Measurements from ENCODE around the gene VAPB. TPM values are rescaled to one million over a fixed set of nuclear protein-coding genes. Genes with fewer than 3 reads are reported as not detected.
"Not testable (repeated sequence)": the region's sequence is repeated elsewhere in the genome, so short reads cannot be mapped to it uniquely, and the experiment has no call there.

The VAPB gene
- total RNA-seq, 1 donor from 2014 or later: 53.8 TPM

DNA sequence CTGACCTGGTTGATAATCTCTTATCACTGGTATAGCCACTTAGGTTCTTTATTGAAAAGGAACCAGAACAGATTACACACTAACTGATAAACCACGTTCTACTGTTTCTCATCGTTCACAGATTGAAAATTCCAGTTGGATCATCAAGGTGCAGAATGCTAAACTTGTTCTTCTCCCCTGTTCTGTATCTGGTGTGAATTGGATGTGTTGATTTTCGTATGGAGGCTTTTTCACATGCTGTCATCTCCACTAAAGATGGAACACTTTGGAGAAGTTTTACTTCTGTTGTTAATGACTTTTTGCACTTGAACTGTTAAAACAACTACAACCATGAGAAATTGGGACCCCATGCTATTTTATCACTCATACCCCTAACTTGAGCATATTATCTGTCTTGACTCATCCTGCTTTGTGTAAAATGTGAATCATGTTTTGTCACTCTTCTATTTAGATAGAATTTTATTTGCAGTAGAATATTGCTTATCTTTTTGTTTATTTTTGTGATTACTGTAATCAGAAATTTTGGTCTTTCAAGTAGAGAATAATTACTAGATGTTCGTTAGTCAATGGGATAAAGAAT lies 17.5 kb downstream of the VAPB start:
- H3K27me3 Mint-ChIP-seq: no peaks in the 10 kb centered on the region
- H3K9me3 Mint-ChIP-seq (ENCODE audit: low read depth): no peaks in the 10 kb centered on the region
- TF ChIP-seq, protein P1, sequence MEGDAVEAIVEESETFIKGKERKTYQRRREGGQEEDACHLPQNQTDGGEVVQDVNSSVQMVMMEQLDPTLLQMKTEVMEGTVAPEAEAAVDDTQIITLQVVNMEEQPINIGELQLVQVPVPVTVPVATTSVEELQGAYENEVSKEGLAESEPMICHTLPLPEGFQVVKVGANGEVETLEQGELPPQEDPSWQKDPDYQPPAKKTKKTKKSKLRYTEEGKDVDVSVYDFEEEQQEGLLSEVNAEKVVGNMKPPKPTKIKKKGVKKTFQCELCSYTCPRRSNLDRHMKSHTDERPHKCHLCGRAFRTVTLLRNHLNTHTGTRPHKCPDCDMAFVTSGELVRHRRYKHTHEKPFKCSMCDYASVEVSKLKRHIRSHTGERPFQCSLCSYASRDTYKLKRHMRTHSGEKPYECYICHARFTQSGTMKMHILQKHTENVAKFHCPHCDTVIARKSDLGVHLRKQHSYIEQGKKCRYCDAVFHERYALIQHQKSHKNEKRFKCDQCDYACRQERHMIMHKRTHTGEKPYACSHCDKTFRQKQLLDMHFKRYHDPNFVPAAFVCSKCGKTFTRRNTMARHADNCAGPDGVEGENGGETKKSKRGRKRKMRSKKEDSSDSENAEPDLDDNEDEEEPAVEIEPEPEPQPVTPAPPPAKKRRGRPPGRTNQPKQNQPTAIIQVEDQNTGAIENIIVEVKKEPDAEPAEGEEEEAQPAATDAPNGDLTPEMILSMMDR (IDR thresholded peaks at IDR 0.05; ENCODE audit: unreplicated experiment): no peak
- H3K36me3 Mint-ChIP-seq (ENCODE audit: insufficient read depth): no peaks in the 10 kb centered on the region
- no peak for DNase-seq (ENCODE audit: low spot score, unreplicated experiment)
- H3K4me3 Mint-ChIP-seq (ENCODE audit: low read depth): no peak overlapping the region
- peaks cover 14% of the 10 kb centered on the region for H3K4me1 Mint-ChIP-seq (ENCODE audit: low read depth)
- H3K27ac Mint-ChIP-seq: peak overlapping the region; percentile 18

DNA sequence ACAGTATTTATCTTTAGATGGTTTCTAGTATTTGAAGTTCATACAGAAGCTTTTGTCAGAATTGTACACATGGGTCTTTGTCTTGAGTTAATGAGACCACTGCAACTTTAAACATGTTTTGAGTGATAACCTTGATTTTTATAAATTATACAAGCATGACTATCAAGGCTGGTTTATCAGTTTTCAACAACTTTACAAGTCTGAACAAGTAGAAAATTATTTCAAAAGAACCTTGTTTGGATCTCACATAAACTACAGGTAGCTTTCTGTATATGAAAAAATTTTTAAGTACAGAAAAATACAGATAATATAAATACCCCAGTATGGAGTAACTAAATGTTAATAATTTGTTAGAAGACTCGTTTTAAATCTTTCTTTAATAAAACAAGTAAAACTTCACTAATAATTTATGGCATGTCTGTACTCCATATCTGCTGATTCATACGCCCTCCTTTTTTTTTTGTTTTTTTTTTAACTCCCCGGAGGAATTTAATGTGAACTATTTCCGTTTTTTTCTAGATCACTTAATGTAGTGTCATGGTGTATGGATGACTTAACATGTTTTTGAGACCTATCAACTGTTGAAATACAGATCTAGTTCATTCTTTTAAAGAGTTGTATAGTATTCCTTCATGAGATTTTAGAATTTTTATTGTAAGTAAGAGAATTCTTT lies 18.3 kb downstream of the VAPB start:
- DNase-seq (ENCODE audit: low spot score, unreplicated experiment): no peak
- H3K4me3 Mint-ChIP-seq (ENCODE audit: low read depth): no peak overlapping the region
- TF ChIP-seq, protein P1 (IDR thresholded peaks at IDR 0.05; ENCODE audit: unreplicated experiment): no peak
- no peaks in the 10 kb centered on the region for H3K27me3 Mint-ChIP-seq
- H3K36me3 Mint-ChIP-seq (ENCODE audit: insufficient read depth): peaks cover 2% of the 10 kb centered on the region
- peaks cover 14% of the 10 kb centered on the region for H3K4me1 Mint-ChIP-seq (ENCODE audit: low read depth)
- no peaks in the 10 kb centered on the region for H3K9me3 Mint-ChIP-seq (ENCODE audit: low read depth)
- H3K27ac Mint-ChIP-seq: no peak overlapping the region

DNA sequence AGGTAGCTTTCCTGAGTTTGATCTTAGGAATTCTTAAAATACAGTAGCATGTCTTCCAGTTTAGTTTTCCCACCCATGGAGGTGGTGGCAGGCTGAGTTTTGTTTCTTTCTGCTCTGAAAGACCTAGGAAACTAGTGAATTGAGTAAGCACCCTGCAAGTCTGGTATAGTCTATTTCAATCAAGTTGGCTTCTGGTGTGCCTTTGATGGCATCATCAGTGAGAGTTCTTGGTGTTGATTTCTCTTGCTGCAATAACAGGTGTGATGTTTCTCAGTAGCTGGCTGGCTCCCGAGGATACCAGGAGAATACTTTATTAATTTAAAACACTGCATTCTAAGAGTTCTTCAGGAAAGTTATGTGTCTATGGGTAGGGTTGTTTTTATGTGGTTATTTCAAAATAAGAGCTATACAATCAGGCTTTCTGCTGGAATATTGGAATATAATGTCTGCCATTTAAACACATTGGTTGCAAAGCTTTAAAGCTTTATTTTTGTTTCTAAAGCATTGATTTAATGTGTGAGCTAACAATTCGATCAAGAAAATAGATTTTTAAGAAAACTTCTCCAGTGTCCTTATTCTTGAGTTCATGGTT lies 19.0 kb downstream of the VAPB start:
- no peaks in the 10 kb centered on the region for H3K27me3 Mint-ChIP-seq
- H3K27ac Mint-ChIP-seq: no peak overlapping the region
- H3K4me3 Mint-ChIP-seq (ENCODE audit: low read depth): no peak overlapping the region
- peaks cover 14% of the 10 kb centered on the region for H3K4me1 Mint-ChIP-seq (ENCODE audit: low read depth)
- peaks cover 4% of the 10 kb centered on the region for H3K36me3 Mint-ChIP-seq (ENCODE audit: insufficient read depth)
- TF ChIP-seq, protein P1 (IDR thresholded peaks at IDR 0.05; ENCODE audit: unreplicated experiment): no peak
- no peak for DNase-seq (ENCODE audit: low spot score, unreplicated experiment)
- H3K9me3 Mint-ChIP-seq (ENCODE audit: low read depth): no peaks in the 10 kb centered on the region

DNA sequence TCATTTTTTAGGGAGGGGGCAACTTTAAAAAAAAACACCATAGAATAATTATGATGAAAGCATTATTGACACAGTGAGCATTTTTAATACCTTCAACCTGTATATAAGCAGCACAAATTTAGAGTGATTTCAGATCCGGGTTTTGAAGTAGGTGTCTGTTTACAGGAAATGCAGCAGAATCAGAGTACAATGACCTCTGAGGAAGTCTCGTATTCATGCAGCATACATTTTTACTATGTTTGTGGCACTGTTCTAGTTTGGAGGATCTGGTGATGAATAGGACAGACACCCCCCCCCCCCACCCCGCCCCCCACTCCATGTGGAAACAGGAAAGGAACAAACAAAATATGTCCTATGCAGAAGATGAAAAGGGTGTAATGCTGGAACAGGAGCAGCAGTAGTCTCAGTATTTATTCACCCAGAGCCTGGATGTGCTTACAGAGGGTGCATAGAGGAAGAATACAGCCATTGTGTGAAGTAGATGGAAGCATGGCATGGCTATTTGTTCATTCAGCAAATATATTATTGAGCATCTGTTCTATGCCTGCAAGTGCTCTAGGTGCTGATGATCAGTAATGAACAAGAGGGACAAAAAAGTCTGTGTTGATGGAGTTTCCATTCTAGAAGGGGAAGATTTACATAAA lies 19.7 kb downstream of the VAPB start:
- Mint-ChIP-seq H3K27ac (peak overlapping the region; percentile 8), H3K36me3 (ENCODE audit: insufficient read depth) (peaks cover 4% of the 10 kb centered on the region), H3K4me3 (ENCODE audit: low read depth) (no peak overlapping the region), H3K9me3 (ENCODE audit: low read depth) (no peaks in the 10 kb centered on the region), H3K4me1 (ENCODE audit: low read depth) (peaks cover 14% of the 10 kb centered on the region), H3K27me3 (no peaks in the 10 kb centered on the region)
- TF ChIP-seq, protein P1 (IDR thresholded peaks at IDR 0.05; ENCODE audit: unreplicated experiment): no peak
- DNase-seq (ENCODE audit: low spot score, unreplicated experiment): no peak

DNA sequence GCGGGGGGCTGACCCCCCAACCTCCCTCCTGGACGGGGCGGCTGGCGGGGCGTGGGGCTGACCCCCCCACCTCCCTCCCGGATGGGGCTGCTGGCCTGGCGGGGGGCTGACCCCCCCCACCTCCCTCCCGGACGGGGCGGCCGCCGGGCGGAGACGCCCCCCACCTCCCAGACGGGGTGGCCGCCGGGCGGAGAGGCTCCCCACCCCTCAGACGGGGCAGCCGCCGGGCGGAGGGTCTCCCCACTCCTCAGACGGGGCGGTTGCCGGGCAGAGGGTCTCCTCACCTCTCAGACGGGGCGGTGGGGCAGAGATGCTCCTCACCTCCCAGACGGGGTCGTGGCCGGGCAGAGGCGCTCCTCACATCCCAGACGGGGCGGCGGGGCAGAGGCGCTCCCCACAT lies 25.2 kb downstream of the VAPB start:
- H3K9me3 Mint-ChIP-seq (ENCODE audit: low read depth); H3K27ac Mint-ChIP-seq: not testable (repeated sequence)
- peaks cover 13% of the 10 kb centered on the region for H3K36me3 Mint-ChIP-seq (ENCODE audit: insufficient read depth)

DNA sequence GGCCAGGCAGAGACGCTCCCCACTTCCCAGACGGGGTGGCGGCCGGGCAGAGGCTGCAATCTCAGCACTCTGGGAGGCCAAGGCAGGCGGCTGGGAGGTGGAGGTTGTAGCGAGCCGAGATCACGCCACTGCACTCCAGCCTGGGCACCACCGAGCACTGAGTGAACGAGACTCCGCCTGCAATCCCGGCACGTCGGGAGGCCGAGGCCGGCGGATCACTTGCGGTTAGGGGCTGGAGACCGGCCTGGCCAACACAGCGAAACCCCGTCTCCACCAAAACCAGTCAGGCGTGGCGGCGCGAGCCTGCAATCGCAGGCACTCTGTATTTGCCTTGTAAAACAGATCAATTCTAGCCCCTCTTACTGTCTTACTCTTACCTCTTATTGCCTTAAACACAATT lies 25.8 kb downstream of the VAPB start:
- H3K27me3 Mint-ChIP-seq; H3K4me3 Mint-ChIP-seq (ENCODE audit: low read depth); DNase-seq (ENCODE audit: low spot score, unreplicated experiment); H3K9me3 Mint-ChIP-seq (ENCODE audit: low read depth): not testable (repeated sequence)
- H3K36me3 Mint-ChIP-seq (ENCODE audit: insufficient read depth): peaks cover 18% of the 10 kb centered on the region
- H3K27ac Mint-ChIP-seq: peak overlapping the region; percentile 69
- peaks cover 10% of the 10 kb centered on the region for H3K4me1 Mint-ChIP-seq (ENCODE audit: low read depth)

More for the DNA sequence above, 25.2 kb downstream of the VAPB start:
- not testable (repeated sequence) for H3K4me3 Mint-ChIP-seq (ENCODE audit: low read depth); H3K27me3 Mint-ChIP-seq; DNase-seq (ENCODE audit: low spot score, unreplicated experiment)
- peaks cover 10% of the 10 kb centered on the region for H3K4me1 Mint-ChIP-seq (ENCODE audit: low read depth)

All from progenitor cell of endocrine pancreas (in vitro differentiated cells).